Activated T-helper 1 cell treated with anti-CD3 and anti-CD28 coated beads, Interleukin-12 subunit alpha, Interleukin-12 subunit beta, Interleukin-2, Interleukin-4 antibody, amounts not matched to agents 30 ng/mL and 10 ng/mL and 1 ng/mL, durations not matched to agents 14 hours and 24 hours and 36 hours (primary cell): Measurements from ENCODE around the gene GBX2. TPM values are rescaled to one million over a fixed set of nuclear protein-coding genes. Genes with fewer than 3 reads are reported as not detected.
A peak's percentile ranks its signal among the peaks of the same experiment; 100 is the strongest.

Experiments used
- DNase-seq: peaks from one replicate; pipeline ENCODE4 v3.0.0; 2021; ENCODE audit warnings: low spot score
- H3K27ac Mint-ChIP-seq: one replicate; pipeline ENCODE4 v1.8.0; 2021; ENCODE audit warnings: mild to moderate bottlenecking, mixed read lengths
- H3K27me3 Mint-ChIP-seq: one replicate; pipeline ENCODE4 v1.8.0; 2022; ENCODE audit warnings: mild to moderate bottlenecking, moderate library complexity, mixed read lengths; ENCODE audit not compliant: insufficient read depth
- H3K36me3 Mint-ChIP-seq: one replicate; pipeline ENCODE4 v1.8.0; 2021; ENCODE audit warnings: low read depth, mixed read lengths
- H3K4me1 Mint-ChIP-seq: one replicate; pipeline ENCODE4 v1.8.0; 2021; ENCODE audit warnings: low read depth, mixed read lengths
- H3K4me3 Mint-ChIP-seq: one replicate; pipeline ENCODE4 v1.8.0; 2021; ENCODE audit warnings: mild to moderate bottlenecking, moderate library complexity, mixed read lengths
- H3K9me3 Mint-ChIP-seq: one replicate; pipeline ENCODE4 v1.8.0; 2021; ENCODE audit warnings: mixed read lengths
- intact Hi-C: fragments of 100-400 bp; cut with micrococcal nuclease; formaldehyde crosslinking; loops from one replicate; pipeline ENCODE4 v1.15.1; 2024
- total RNA-seq: library from RNA; stranded (reverse); gene quantifications from 2 replicates; pipeline ENCODE4 v1.2.3, GENCODE V29; 2022

Gene GBX2
- total RNA-seq, 1 donor from 2014 or later: not detected

GRCh38 chr2:236178890-236179235, 10.7 kb upstream of the GBX2 start:
- Mint-ChIP-seq H3K27me3 (peaks cover 60% of the 10 kb centered on the region), H3K4me1 (no peaks in the 10 kb centered on the region), H3K27ac (no peak overlapping the region), H3K4me3 (no peak overlapping the region), H3K36me3 (no peaks in the 10 kb centered on the region), H3K9me3 (no peaks in the 10 kb centered on the region)
- intact Hi-C loops: loop anchor here (1.0 to 5.0 kb wide), 2 partner anchors 8 to 507 kb away; no protein-coding TSS in a partner anchor
- no peak for DNase-seq

GRCh38 chr2:236177967-236178889, 10.0 kb upstream of the GBX2 start:
- no peaks in the 10 kb centered on the region for H3K36me3 Mint-ChIP-seq
- H3K4me3 Mint-ChIP-seq: no peak overlapping the region
- H3K27me3 Mint-ChIP-seq: peaks cover 60% of the 10 kb centered on the region
- DNase-seq: no peak
- H3K27ac Mint-ChIP-seq: no peak overlapping the region
- no peaks in the 10 kb centered on the region for H3K4me1 Mint-ChIP-seq
- no peaks in the 10 kb centered on the region for H3K9me3 Mint-ChIP-seq
- intact Hi-C loops: loop anchor here (5.0 kb wide), 1 partner anchor 506 kb away; no protein-coding TSS in a partner anchor

- Mint-ChIP-seq H3K27me3 (peaks cover 62% of the 10 kb centered on the region), H3K4me3 (no peak overlapping the region), H3K9me3 (no peaks in the 10 kb centered on the region), H3K4me1 (no peaks in the 10 kb centered on the region), H3K27ac (no peak overlapping the region), H3K36me3 (no peaks in the 10 kb centered on the region)
- no peak for DNase-seq
- intact Hi-C loops: loop anchor here (5.0 kb wide), 1 partner anchor 505 kb away; no protein-coding TSS in a partner anchor
Measured at GRCh38 chr2:236177604-236177966, 9.4 kb upstream of the GBX2 start.

- Mint-ChIP-seq H3K4me3 (no peak overlapping the region), H3K9me3 (no peaks in the 10 kb centered on the region), H3K36me3 (peaks cover 2% of the 10 kb centered on the region), H3K4me1 (no peaks in the 10 kb centered on the region), H3K27me3 (peaks cover 67% of the 10 kb centered on the region), H3K27ac (no peak overlapping the region)
- DNase-seq: no peak
- intact Hi-C loops: loop anchor here (5.0 kb wide), 1 partner anchor 505 kb away; no protein-coding TSS in a partner anchor
Measured at GRCh38 chr2:236176951-236177350, 8.8 kb upstream of the GBX2 start.

GRCh38 chr2:236176417-236176816, 8.2 kb upstream of the GBX2 start:
- Mint-ChIP-seq H3K4me1 (no peaks in the 10 kb centered on the region), H3K9me3 (no peaks in the 10 kb centered on the region), H3K27me3 (peaks cover 71% of the 10 kb centered on the region), H3K36me3 (peaks cover 2% of the 10 kb centered on the region), H3K4me3 (no peak overlapping the region), H3K27ac (no peak overlapping the region)
- intact Hi-C loops: loop anchor here (5.0 kb wide), 1 partner anchor 504 kb away; no protein-coding TSS in a partner anchor
- no peak for DNase-seq

- peaks cover 2% of the 10 kb centered on the region for H3K36me3 Mint-ChIP-seq
- no peaks in the 10 kb centered on the region for H3K4me1 Mint-ChIP-seq
- no peaks in the 10 kb centered on the region for H3K9me3 Mint-ChIP-seq
- intact Hi-C loops: loop anchor here (5.0 kb wide), 1 partner anchor 503 kb away; no protein-coding TSS in a partner anchor
- no peak for DNase-seq
- no peak overlapping the region for H3K4me3 Mint-ChIP-seq
- H3K27ac Mint-ChIP-seq: no peak overlapping the region
- peaks cover 75% of the 10 kb centered on the region for H3K27me3 Mint-ChIP-seq
Measured at GRCh38 chr2:236175548-236176150, 7.5 kb upstream of the GBX2 start.

GRCh38 chr2:236173729-236174607, 5.8 kb upstream of the GBX2 start:
- Mint-ChIP-seq H3K27ac (no peak overlapping the region), H3K4me3 (no peak overlapping the region), H3K27me3 (peaks cover 78% of the 10 kb centered on the region), H3K4me1 (no peaks in the 10 kb centered on the region), H3K36me3 (peaks cover 2% of the 10 kb centered on the region), H3K9me3 (no peaks in the 10 kb centered on the region)
- no peak for DNase-seq
- intact Hi-C loops: no loop called here

GRCh38 chr2:236173036-236173728, 5.0 kb upstream of the GBX2 start:
- H3K4me3 Mint-ChIP-seq: no peak overlapping the region
- no peaks in the 10 kb centered on the region for H3K4me1 Mint-ChIP-seq
- H3K9me3 Mint-ChIP-seq: no peaks in the 10 kb centered on the region
- peaks cover 74% of the 10 kb centered on the region for H3K27me3 Mint-ChIP-seq
- no peak for DNase-seq
- H3K36me3 Mint-ChIP-seq: peaks cover 2% of the 10 kb centered on the region
- no peak overlapping the region for H3K27ac Mint-ChIP-seq
- intact Hi-C loops: no loop called here

- Mint-ChIP-seq H3K27me3 (peaks cover 70% of the 10 kb centered on the region), H3K4me1 (no peaks in the 10 kb centered on the region), H3K9me3 (no peaks in the 10 kb centered on the region), H3K36me3 (peaks cover 2% of the 10 kb centered on the region), H3K27ac (peak overlapping the region; percentile 27), H3K4me3 (no peak overlapping the region)
- intact Hi-C loops: no loop called here
- DNase-seq: no peak
Measured at GRCh38 chr2:236172255-236173035, 4.3 kb upstream of the GBX2 start.

- H3K4me3 Mint-ChIP-seq: no peak overlapping the region
- DNase-seq: no peak
- no peaks in the 10 kb centered on the region for H3K4me1 Mint-ChIP-seq
- H3K27me3 Mint-ChIP-seq: peaks cover 69% of the 10 kb centered on the region
- H3K36me3 Mint-ChIP-seq: peaks cover 2% of the 10 kb centered on the region
- H3K9me3 Mint-ChIP-seq: no peaks in the 10 kb centered on the region
- intact Hi-C loops: loop anchor here (1.0 kb wide), 1 partner anchor 8 kb away; no protein-coding TSS in a partner anchor
- H3K27ac Mint-ChIP-seq: peak overlapping the region; percentile 27
Measured at GRCh38 chr2:236171680-236172254, 3.6 kb upstream of the GBX2 start.

- H3K4me3 Mint-ChIP-seq: no peak overlapping the region
- peaks cover 69% of the 10 kb centered on the region for H3K27me3 Mint-ChIP-seq
- H3K4me1 Mint-ChIP-seq: peaks cover 4% of the 10 kb centered on the region
- peaks cover 2% of the 10 kb centered on the region for H3K36me3 Mint-ChIP-seq
- H3K27ac Mint-ChIP-seq: no peak overlapping the region
- DNase-seq: no peak
- intact Hi-C loops: loop anchor here (1.0 kb wide), 1 partner anchor 8 kb away; no protein-coding TSS in a partner anchor
- H3K9me3 Mint-ChIP-seq: no peaks in the 10 kb centered on the region
Measured at GRCh38 chr2:236171181-236171679, 3.0 kb upstream of the GBX2 start.
